ENCODE results near the gene FYN. TPM values are rescaled to one million over a fixed set of nuclear protein-coding genes. Genes with fewer than 3 reads are reported as not detected.
"Not testable (repeated sequence)": the region's sequence is repeated elsewhere in the genome, so short reads cannot be mapped to it uniquely, and the experiment has no call there.

Gene FYN
- total RNA-seq, result 100 to 1,000 TPM; 521 to 547 TPM

DNA sequence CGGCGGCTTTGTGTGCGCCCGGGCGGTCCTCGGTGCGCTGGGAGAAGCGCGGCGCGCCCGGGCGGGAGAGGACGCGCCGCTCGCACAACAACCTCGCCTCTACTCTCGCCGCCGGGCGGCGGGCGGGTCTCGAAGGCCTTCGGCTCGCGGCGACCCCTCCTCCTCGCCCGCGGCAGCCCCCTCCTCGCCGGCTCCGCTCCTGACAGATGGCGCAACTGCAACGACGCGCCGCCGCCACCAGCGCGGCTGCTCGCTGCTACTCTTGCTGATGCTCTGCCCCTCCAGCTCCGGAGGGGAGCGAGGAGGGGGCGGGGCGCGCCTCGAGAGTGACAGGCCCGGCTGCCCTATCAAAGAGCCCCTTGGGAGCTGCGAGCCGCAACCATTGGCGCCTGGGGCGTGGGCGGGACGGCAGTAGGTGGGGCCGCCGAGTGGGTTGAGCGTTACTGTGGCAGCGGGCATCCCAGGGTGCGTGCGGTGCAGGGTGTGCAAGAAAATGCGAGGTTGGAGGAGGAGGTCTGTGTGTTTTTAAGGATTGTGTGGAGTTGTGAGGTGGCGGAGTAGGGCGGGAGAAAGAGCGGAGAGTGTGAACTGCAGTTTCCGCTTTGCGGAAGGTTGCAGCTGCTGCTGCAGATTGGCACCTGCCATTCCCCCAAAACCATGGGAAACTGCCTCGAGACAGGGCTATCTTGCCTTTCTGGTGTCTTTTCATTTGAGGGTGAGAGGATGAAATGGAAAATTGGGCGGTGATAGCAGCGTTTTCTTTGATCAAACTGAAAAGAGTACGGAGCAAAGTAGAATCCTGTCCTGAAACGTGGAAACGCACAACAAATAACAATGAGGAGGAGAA is at the start of gene FYN:
Gene FYN (minus strand): TSS at position 275 of the 847 bp plus-strand sequence. CDS start 153,401 bp downstream, outside the sequence.
- POLR2A ChIA-PET, result interaction anchor here (0.6 to 1.4 kb wide), 15 partner anchors 11 to 170 kb away, joined by 3 to 7 read pairs (median 3); no protein-coding TSS in a partner anchor
- CTCF ChIA-PET, result interaction anchor here (0.6 to 1.4 kb wide), 6 partner anchors 56 to 163 kb away, joined by 3 read pairs; no protein-coding TSS in a partner anchor

DNA sequence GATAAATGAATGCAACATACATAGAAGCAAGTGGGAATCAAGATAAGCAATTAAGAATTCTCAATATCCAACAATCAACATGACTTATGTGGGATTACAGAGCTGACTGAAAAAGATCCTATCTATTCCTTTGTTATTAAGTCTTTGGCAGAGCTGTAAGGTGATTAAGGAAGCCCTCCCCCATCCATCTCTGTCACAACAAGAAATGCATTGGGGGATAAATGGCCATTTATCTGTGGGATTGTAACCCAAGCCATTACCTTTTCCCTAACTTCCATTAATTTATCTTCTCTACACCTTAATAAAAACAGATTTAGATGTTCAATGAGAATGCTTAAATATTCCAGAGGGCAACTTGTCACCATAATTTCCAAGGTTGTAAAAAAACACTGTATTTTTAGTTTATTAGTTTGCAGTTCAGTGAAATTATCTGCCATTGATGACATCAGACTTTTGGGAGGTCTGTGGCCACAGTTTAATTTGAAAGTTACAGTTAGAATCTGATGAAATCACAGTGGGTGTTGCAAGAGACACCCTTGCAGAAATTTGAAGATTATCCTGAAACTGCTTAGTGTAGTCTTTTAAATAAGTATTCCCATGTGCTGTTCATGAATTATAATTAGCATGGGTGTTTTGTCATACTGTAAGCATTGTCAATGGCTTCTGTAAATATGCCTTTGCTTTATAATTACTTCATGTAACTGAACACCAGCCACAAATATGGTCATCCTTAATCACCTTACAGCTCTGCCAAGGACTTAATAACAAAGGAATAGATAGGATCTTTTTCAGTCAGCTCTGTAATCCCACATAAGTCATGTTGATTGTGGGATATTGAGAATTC is 49.4 kb upstream of the FYN start:
- ChIA-PET CTCF (no interaction called here), POLR2A (no interaction called here)

DNA sequence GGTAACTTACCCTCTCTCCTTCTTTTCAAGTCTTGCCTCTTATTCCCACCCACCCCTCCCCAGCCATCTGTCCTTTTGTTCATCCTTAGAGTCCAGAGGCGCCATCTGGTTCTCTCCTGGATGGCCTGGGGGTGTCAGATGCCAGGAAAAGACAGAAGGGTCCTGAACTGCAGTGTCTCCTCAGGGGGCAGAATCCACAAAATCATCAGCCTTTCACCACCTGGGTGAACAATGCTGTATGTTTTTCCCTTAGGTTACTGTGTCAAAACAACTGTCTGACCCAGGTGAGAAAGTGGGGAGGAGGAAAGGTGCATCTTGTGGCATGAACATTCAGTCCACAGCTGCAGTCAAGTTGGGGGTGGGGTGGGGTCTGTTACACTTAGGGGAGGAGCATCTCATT is 47.9 kb upstream of the FYN start:
- ChIA-PET POLR2A (no interaction called here), CTCF (no interaction called here)

DNA sequence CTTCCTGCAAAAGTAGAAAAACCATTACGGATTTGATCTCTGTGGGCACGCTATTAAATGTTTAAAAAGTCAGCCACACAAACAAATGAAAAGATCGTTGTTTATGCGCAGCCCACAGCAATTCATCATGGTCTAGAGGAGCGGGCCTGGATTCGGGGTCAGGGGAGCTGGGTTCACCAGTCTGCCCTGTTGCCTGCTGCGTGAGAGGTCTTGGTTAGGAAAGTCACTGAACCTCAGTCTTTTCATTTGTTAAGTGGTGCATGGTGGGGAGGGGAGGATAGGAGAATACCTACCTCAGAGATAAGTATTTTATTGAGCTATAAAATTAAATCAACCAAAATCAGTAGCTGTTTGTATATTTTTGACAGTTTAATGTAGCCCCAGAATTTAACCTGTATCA is 47.3 kb upstream of the FYN start:
- ChIA-PET CTCF (no interaction called here), POLR2A (no interaction called here)

DNA sequence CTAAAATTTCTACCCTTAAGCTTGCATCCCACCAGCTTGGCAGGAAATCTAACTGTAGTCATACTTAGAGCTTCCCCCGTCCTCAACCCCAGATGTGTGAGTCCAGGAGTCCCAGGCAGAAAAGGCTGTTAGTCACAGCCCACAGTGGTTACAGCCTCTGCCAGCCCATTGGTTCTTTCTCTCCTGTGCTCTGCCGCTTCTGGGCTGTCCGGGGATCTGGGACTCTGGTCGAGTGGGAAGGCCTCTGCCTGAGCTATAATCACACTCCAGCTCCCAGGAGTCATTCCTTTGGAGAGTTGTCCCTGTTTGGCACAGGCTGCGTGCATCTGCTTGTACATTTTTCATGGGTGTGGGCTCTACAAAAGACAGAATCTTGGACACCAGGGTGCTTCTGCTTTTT is 45.6 kb upstream of the FYN start:
- POLR2A ChIA-PET, result interaction anchor here (0.8 kb wide), 1 partner anchor 334 kb away, joined by 4 read pairs; no protein-coding TSS in a partner anchor
- CTCF ChIA-PET, result no interaction called here

DNA sequence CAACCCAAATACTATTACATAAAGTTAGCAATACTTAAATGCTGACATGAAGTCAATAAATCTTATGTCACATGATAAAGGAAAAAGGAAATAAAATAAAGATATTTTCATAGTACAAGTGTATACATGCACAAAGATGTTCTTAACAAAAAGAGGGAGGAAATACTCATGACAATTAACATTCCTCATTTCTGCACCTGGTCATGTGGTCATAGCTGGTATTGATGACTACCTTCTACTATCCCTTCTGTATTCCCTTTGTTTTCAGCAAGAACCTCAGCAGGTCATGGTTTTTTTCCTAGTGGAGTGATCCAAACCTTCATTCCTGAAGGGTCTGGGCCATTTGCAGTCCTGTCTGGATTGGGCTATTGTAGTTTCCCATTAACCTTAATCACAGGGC is 43.5 kb upstream of the FYN start:
- CTCF ChIA-PET, result no interaction called here
- POLR2A ChIA-PET, result no interaction called here

DNA sequence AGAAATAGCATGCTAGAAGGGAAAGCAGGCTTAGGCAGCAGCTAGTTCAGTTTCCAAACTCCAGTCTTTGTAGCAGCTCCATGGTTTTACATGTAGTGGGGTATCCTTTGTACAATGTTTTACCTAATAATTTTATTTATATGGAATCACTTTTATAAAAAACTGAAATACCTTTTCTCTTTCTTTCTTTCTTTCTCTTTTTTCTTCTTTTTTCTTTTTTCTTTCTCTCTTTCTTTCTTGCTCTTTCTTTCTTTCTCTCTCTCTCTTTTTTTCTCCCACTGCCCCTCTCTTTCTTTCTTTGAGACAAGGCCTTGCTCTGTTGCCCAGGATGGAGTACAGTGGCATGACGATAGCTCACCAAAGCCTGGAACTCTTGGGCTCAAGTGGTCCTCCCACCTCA is 41.4 kb upstream of the FYN start:
- ChIA-PET POLR2A (no interaction called here), CTCF (no interaction called here)

DNA sequence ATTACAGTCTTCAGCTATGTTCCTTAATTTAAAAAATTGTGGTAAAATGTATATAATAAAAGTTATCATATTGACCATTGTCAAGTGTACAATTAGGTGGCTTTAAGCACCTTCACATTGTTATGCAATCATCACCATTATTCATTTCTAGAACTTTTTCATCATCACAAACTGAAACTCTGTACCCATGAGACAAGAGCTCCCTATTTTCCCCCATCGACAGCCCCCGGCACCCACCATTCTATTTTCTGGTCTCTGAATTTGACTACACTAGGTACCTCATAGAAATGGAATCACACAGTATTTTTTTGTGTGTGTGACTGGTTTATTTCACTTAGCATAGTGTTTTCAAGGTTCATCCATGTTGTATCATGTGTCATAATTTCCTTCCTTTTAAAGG is 39.7 kb upstream of the FYN start:
- ChIA-PET CTCF (no interaction called here), POLR2A (no interaction called here)

DNA sequence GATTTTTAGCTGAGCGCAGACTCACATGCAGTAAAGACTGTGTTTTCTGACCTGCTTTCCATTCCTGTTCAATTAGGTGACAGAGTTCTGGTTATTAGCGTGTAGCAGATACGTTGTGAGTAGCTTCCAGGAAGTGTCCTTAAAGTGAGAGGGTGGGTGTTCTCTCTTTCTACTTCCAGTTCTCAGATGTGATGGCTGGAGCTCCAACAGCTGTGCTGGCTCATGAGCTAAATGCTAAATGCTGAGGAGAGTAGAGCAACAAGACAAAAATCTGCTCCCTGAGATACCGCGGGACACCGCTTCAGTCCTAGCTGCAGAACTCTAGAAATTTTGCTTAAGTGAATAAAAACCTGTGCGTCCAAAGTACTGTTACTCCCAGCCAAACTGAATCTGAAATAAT is 38.2 kb upstream of the FYN start:
- ChIA-PET CTCF (no interaction called here), POLR2A (no interaction called here)

DNA sequence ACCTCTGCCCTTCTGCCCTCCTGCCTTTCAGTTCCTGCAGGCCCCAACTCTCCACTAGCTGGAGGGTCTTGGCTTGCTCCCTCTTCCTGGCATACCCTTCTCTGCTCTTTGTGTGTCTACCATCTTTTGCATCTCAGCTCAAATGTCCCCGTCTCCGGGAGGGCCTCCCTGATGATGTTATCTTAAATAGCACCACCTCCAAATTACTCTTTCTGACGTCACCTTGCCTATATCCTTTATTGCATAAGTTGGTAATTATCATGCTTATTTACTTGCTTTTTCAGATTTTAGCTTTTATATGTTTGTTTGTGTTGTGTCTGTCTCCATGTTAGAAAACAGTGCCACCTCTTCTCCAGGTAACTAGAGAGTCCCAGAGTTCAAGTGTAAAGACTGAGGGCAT is 36.0 kb upstream of the FYN start:
- POLR2A ChIA-PET, result no interaction called here
- CTCF ChIA-PET, result no interaction called here

DNA sequence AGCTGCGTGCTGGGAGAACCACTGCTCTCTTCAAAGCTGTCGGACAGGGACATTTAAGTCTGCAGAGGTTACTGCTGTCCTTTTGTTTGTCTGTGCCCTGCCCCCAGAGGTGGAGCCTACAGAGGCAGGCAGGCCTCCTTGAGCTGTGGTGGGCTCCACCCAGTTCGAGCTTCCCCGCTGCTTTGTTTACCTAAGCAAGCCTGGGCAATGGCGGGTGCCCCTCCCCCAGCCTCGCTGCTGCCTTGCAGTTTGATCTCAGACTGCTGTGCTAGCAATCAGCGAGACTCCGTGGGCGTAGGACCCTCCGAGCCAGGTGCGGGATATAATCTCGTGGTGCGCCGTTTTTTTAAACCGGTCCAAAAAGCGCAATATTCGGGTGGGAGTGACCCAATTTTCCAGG is 35.1 kb upstream of the FYN start:
- POLR2A ChIA-PET, CTCF ChIA-PET: not testable (repeated sequence)

DNA sequence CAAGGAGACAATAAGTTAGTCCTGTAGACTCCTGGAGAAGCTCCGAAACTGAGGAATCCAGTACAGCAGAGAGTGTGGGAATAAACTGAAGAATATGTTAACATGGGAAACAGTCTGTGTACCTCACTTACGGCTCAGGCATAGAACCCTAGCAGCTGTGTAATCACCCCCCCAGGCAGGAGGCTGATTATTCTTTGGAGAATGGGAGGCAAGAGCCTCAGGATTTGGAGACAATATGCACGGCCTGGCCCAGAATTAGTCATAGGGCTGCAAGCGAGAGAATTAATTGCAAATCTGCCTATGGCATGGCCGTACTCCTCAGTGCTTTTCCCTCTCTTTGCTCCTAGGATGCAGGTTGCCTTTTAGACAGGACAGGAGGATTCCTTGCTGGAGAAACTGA is 27.5 kb upstream of the FYN start:
- ChIA-PET POLR2A (no interaction called here), CTCF (no interaction called here)

DNA sequence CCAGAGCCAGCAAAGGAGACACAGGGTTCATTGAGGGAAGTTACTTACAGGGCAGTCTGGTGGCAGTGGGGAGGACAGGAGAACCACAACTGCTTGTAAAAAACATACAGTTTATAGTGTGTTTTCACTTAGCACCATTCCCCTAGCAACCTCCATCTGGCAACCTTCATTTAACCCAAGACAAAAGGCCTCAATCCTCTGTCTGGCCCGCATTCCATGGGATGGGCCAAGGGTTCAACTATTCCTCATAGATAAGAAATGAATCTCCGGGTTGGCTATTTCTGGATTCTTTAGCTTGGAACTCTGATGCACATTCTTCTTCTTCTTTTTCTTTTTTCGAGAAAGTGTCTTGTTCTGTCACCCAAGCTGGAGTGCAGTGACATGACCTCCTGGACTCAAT is 26.3 kb upstream of the FYN start:
- ChIA-PET CTCF (no interaction called here), POLR2A (no interaction called here)

DNA sequence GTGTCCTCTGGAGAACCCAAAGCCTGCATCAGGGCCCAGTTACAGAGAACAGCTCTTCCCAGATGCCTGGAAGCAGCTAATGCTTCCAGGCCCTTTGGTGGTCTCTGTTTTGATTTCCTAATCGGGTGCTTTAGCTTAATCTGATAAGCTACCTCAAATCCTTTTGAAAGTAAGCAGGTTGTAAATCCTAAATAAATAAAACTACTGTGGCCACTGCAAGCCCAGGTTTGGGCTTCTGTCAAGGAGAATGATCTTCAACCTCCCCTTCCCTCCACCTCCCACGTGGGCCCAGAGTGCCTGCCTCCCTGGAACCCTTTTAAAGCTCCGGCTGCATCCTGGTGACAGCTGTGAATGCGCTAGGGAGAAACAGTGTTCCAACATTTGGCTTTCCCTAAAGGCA is 25.2 kb upstream of the FYN start:
- ChIA-PET CTCF (interaction anchor here (0.9 kb wide), 1 partner anchor 9 kb away, joined by 3 read pairs; no protein-coding TSS in a partner anchor), POLR2A (no interaction called here)

DNA sequence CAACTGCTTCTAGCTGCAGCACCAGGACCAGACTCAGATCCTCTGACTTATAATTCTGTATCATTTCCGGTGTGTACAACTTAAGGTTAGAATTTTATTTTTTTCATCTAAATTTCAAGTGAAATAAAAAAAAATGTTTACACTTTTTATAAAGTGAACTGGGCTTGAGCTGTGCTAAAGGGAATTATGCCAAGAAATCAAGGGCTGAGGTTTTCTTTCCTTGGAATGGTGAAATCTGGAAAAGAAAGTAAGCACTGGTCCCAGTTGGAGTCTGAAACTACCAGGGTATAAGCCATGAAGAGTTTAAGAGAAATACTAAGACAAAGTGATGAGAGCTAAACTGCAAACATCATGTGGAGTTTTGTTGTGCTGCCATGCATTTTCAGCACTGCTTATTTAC is 21.7 kb upstream of the FYN start:
- CTCF ChIA-PET, result no interaction called here
- POLR2A ChIA-PET, result interaction anchor here (0.6 kb wide), 1 partner anchor 13 kb away, joined by 4 read pairs; no protein-coding TSS in a partner anchor

DNA sequence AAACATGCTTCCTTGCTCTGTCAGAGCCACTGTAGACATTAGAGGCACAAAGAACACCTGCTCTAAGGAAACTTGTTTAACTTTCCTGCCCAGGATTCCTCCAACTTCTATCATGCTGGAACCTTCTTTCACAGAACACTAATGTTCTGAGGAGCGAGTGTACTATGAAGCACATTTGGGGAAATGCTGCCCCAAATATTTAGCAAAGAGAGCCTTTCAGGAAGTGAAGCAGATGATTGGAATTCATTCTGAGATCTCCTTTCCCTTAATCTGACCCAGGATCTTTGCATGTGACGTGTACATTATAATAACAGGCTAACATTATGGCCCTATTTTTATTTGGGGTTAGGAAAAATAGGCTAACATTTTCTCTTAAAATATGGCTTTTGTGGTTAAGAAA is 21.0 kb upstream of the FYN start:
- POLR2A ChIA-PET, result no interaction called here
- CTCF ChIA-PET, result no interaction called here

DNA sequence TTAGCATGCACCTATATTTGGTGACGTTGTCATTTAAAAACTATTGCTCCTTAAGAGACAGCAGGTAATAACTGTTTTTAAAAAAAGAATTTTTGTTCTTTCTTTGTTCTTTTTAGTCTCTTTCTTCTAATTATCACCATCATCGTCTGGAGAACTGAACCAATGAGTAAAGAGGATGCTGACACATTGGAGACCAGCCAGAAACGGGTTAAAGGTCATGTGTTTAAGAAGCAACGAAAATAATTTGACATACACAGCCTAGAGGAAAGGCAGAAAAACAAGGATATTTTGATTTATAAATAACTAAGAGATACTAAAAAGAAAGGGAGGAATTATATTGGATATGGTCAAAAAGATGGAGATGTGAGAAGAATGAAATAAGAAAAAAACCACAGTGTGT is 19.2 kb upstream of the FYN start:
- CTCF ChIA-PET, result no interaction called here
- POLR2A ChIA-PET, result no interaction called here

DNA sequence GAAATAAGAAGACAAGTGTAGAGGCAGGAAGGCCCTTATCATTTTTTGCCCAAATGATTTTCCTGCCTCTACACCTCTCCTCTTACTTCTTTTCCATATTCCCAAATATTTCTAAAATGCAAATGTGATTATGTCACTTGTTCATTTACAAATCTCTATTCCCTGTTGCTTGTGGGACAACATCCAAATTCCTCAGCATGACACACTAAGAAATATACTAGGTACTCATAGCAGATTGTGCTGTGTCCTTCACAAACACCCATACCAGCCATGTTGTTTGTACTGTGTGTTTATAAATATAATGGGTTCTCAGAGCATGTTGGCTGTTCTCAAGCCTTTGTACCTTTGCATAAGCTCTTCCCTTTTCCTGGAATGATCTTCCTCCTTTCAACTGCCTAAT is 17.7 kb upstream of the FYN start:
- ChIA-PET CTCF (no interaction called here), POLR2A (no interaction called here)

DNA sequence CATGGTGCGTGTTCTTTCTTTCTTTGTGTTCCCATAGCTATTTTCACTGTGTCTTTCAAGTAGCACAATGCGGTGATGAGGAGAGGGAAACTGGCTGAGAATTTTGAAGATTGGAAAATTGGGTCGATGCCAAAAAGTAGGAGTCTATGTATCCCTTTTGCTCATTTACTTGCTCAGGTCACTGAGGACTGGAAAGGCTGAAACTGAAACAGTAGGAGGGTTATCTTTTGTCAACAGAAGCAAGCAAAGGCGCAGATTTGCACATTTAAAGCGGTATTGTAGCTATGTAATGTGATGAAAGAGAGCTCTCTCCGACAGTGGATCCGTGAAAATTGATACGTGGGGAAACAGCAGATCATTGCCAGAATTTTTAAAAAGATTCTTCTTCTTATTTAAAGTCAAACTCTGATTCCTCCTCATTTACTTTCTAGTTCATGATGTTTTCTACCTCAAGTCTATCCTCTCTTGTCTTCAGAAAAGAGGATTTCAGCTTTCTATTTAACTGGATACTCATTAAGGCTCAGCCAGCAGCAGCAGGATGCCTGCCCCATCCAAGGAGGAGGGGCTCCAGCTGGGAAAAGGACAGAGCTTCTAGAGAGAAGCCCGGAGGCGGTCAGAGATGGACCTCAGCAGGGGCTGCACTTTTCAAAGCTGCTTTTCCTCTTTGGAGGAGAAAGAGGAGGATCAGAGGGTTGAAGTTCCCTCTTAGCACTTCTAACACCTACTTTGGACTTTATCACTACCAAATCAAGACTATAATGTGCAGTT is 15.9 kb upstream of the FYN start:
- ChIA-PET CTCF (interaction anchor here (0.7 to 1.4 kb wide), 2 partner anchors 9 to 180 kb away, joined by 3 read pairs; no protein-coding TSS in a partner anchor), POLR2A (interaction anchor here (0.7 kb wide), 1 partner anchor 84 kb away, joined by 4 read pairs; no protein-coding TSS in a partner anchor)

DNA sequence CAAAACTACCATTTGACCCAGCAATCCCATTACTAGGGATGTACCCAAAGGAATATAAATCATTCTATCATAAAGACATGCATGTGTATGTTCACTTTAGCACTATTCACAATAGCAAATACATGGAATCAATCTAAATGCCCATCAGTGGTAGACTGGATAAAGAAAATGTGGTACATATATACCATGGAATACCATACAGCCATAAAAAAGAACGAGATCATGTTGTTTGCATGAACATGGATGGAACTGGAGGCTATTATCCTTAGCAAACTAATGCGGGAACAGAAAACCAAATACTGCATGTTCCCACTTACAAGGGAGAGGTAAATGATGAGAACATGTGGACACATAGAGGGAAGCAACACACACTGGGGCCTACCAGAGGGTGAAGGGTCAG is 13.5 kb upstream of the FYN start:
- POLR2A ChIA-PET, CTCF ChIA-PET: not testable (repeated sequence)
